Measurements from ENCODE around the gene TENM4. TPM values are rescaled to one million over a fixed set of nuclear protein-coding genes. Genes with fewer than 3 reads are reported as not detected.

TENM4 gene
- total and polyA plus RNA-seq, 2 of the 8 experiments (the other 6 are each of a cell fraction or from before 2014, with no cell fraction given): 3.5 to 7.2 TPM

DNA sequence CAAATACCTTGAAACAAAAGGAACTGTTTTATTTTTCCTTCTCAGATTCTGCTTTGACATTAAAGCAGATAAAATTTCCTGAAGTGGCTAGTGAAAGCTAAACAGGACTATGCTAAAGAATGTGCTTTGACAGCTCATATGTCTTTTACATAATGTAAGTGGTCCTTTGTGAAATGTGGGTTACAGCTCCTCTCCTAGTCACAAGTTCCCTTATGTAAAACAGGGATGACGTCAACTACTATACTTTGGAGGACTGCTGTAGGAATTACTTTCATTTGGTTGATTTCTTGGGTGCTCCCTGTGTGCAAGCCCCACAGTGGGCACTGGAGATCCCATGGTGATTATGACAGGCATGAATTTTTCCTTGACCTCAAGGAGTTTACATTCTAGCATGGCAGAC lies 649.6 kb downstream of the TENM4 start:
- H4K91ac ChIP-seq (replicated peaks; ENCODE audit: insufficient read length, low read length): no peak overlapping the region
- no peaks in the 10 kb centered on the region for H3K36me3 ChIP-seq (ENCODE audit: control insufficient read depth in 2 of 4, insufficient read depth in 4 of 4, low read length in 3 of 4)
- H3K56ac ChIP-seq (replicated peaks; ENCODE audit: insufficient read length, low read depth, low read length): no peak overlapping the region
- H2BK12ac ChIP-seq (ENCODE audit: low read depth, low read length): no peak overlapping the region
- no peak overlapping the region for H2BK5ac ChIP-seq (ENCODE audit: low read depth, low read length)
- FAIRE-seq: no peak
- H2AFZ ChIP-seq (ENCODE audit: low read length): no peak overlapping the region
- no peak overlapping the region for H3K27ac ChIP-seq (ENCODE audit: low read depth, low read length)
- no peak overlapping the region for H2BK15ac ChIP-seq (ENCODE audit: low read length)
- CTCF ChIA-PET (ENCODE audit: partially characterized antibody): interaction anchor here (0.5 to 5.2 kb wide), 11 partner anchors 8 to 183 kb away, joined by 3 to 22 read pairs (median 4); no protein-coding TSS in a partner anchor
- no peak overlapping the region for H3K9ac ChIP-seq (replicated peaks in 1 of 4; ENCODE audit: extremely low read depth in 1 of 4, low read depth in 3 of 4, low read length in 3 of 4)
- H2BK20ac ChIP-seq (ENCODE audit: low read length): no peak overlapping the region
- H3K4me1 ChIP-seq (replicated peaks in 1 of 4; ENCODE audit: control insufficient read depth in 3 of 4, insufficient read depth in 4 of 4, low read length in 3 of 4): no peaks in the 10 kb centered on the region
- no peaks in the 10 kb centered on the region for H4K20me1 ChIP-seq (replicated peaks in 1 of 2; ENCODE audit: control insufficient read depth in 1 of 2, insufficient read depth in 2 of 2, low read length in 2 of 2)
- no peak overlapping the region for H2AK5ac ChIP-seq (ENCODE audit: low read depth, low read length)
- TF ChIP-seq CREB1 (IDR thresholded peaks at IDR 0.05) (no peak), KDM4A (IDR thresholded peaks at IDR 0.05; ENCODE audit: low read depth, low read length, severe bottlenecking) (no peak), RAD21 (IDR thresholded peaks at IDR 0.05 in 1 of 2, conservative IDR thresholded peaks at IDR 0.05 in 1 of 2; ENCODE audit: low read depth in 2 of 2, low read length in 2 of 2) (no peak), CEBPB (IDR thresholded peaks at IDR 0.05; ENCODE audit: low read depth, low read length) (no peak), RNF2 (IDR thresholded peaks at IDR 0.05; ENCODE audit: borderline replicate concordance, low read depth, low read length, missing control alignments, poor library complexity, severe bottlenecking) (no peak)
- no peaks in the 10 kb centered on the region for H3K9me3 ChIP-seq (ENCODE audit: insufficient read depth in 2 of 2, low read depth in 1 of 2, low read length in 1 of 2)
- no peak overlapping the region for H3K14ac ChIP-seq (ENCODE audit: insufficient read length)
- H3K4me2 ChIP-seq (ENCODE audit: insufficient read depth in 1 of 2, low read depth in 2 of 2, low read length in 2 of 2): no peak overlapping the region
- no peaks in the 10 kb centered on the region for H3K79me1 ChIP-seq (ENCODE audit: low read depth, low read length)
- POLR2A ChIA-PET (ENCODE audit: partially characterized antibody): interaction anchor here (1.1 kb wide), 1 partner anchor 12 kb away, joined by 3 read pairs; no protein-coding TSS in a partner anchor
- no peak overlapping the region for H3K23ac ChIP-seq (ENCODE audit: insufficient read length)
- H4K8ac ChIP-seq (ENCODE audit: extremely low read depth, insufficient read depth, low read length): no peak overlapping the region
- no peak for DNase-seq (ENCODE audit: low read depth in 1 of 2, low spot score in 2 of 2)
- H3K23me2 ChIP-seq (ENCODE audit: low read depth, low read length): no peaks in the 10 kb centered on the region
- H3K27me3 ChIP-seq (replicated peaks in 1 of 4; ENCODE audit: control insufficient read depth in 3 of 4, extremely low read depth in 1 of 4, insufficient read depth in 3 of 4, low read length in 3 of 4): no peaks in the 10 kb centered on the region
- H4K5ac ChIP-seq (ENCODE audit: insufficient read length, low read depth, low read length): no peak overlapping the region
- H3K79me2 ChIP-seq (ENCODE audit: control insufficient read depth in 1 of 2, insufficient read depth in 2 of 2, low read length in 2 of 2): no peaks in the 10 kb centered on the region
- H3K18ac ChIP-seq (ENCODE audit: extremely low read depth, low read length): no peak overlapping the region
- H3K4me3 ChIP-seq (ENCODE audit: extremely low read depth in 1 of 4, insufficient read depth in 2 of 4, low read depth in 3 of 4, low read length in 4 of 4): no peak overlapping the region
- no peak overlapping the region for H2BK120ac ChIP-seq (replicated peaks; ENCODE audit: low read depth, low read length)
- 83% methylated on average over 1 of the region's 1 CpG; no CpG with 5 or more reads in 1 of the 2 experiments for WGBS, 2 experiments (ENCODE audit: extremely low coverage in 1 of 2, insufficient coverage in 1 of 2, insufficient read length in 1 of 2, insufficient replicate concordance in 2 of 2, low coverage in 1 of 2, low lambda C conversion rate in 2 of 2, missing lambda C conversion rate in 1 of 2)
- H3K4ac ChIP-seq (replicated peaks; ENCODE audit: insufficient read length, low read depth, low read length): no peak overlapping the region
